H9 (cell line): Measurements from ENCODE around the gene FHOD3. TPM values are rescaled to one million over a fixed set of nuclear protein-coding genes. Genes with fewer than 3 reads are reported as not detected.
A peak's percentile ranks its signal among the peaks of the same experiment; 100 is the strongest.

ENCODE experiments used
- DNase-seq: peaks from one replicate; pipeline ENCODE4 v3.0.0-alpha.2; 2017
- H2AFZ ChIP-seq: one replicate; pipeline ENCODE4 v1.6.1; 2013; ENCODE audit warnings: mild to moderate bottlenecking, low read length, control low read depth, moderate library complexity
- H2AK5ac ChIP-seq: 2 replicates; pipeline ENCODE4 v1.6.1; 2013; ENCODE audit warnings: low read length, control low read depth, mixed read lengths; ENCODE audit not compliant: insufficient read length
- H2BK120ac ChIP-seq: one replicate; pipeline ENCODE4 v1.6.1; 2013; ENCODE audit warnings: low read depth, mild to moderate bottlenecking, low read length, control low read depth, inconsistent platforms; ENCODE audit not compliant: poor library complexity, severe bottlenecking
- H2BK12ac ChIP-seq: 2 replicates; pipeline ENCODE4 v1.6.1; 2013; ENCODE audit warnings: low read length, control low read depth, mixed read lengths, low read depth; ENCODE audit not compliant: insufficient read length
- H2BK15ac ChIP-seq: 2 replicates; pipeline ENCODE4 v1.6.1; 2013; ENCODE audit warnings: low read depth, low read length, control low read depth
- H2BK20ac ChIP-seq: one replicate; pipeline ENCODE4 v1.6.1; 2013; ENCODE audit warnings: low read depth, mild to moderate bottlenecking, low read length, control low read depth, inconsistent platforms; ENCODE audit not compliant: poor library complexity, severe bottlenecking
- H2BK5ac ChIP-seq: 2 replicates; pipeline ENCODE4 v1.6.1; 2013; ENCODE audit warnings: low read length, control low read depth, mixed read lengths; ENCODE audit not compliant: insufficient read length
- H3K14ac ChIP-seq: 2 replicates; pipeline ENCODE4 v1.6.1; 2013; ENCODE audit warnings: low read length, control low read depth; ENCODE audit not compliant: insufficient read depth
- H3K18ac ChIP-seq: 2 replicates; pipeline ENCODE4 v1.6.1; 2013; ENCODE audit warnings: low read depth, mild to moderate bottlenecking, mixed read lengths, low read length, control low read depth; ENCODE audit not compliant: insufficient read length
- H3K23ac ChIP-seq: 2 replicates; pipeline ENCODE4 v1.6.1; 2013; ENCODE audit warnings: low read length, control low read depth, mixed read lengths, low read depth; ENCODE audit not compliant: insufficient read length
- H3K23me2 ChIP-seq: 2 replicates; pipeline ENCODE4 v1.6.1; 2013; ENCODE audit warnings: low read depth, mild to moderate bottlenecking, mixed read lengths, low read length, control low read depth; ENCODE audit not compliant: insufficient read length, poor library complexity, severe bottlenecking
- H3K27ac ChIP-seq: 2 replicates; pipeline ENCODE4 v1.5.1; 2013; ENCODE audit warnings: low read length, control low read depth, mixed read lengths, low read depth; ENCODE audit not compliant: insufficient read length
- H3K27me3 ChIP-seq: 2 replicates; pipeline ENCODE4 v1.6.1; 2013; ENCODE audit warnings: low read length, control low read depth, inconsistent platforms; ENCODE audit not compliant: insufficient read depth
- H3K4ac ChIP-seq: 2 replicates; pipeline ENCODE4 v1.6.1; 2013; ENCODE audit warnings: low read depth, mild to moderate bottlenecking, control low read depth, inconsistent platforms, low read length, moderate library complexity
- H3K4me1 ChIP-seq: 2 replicates; pipeline ENCODE4 v1.6.1; 2013; ENCODE audit warnings: low read length, control low read depth, inconsistent platforms; ENCODE audit not compliant: insufficient read depth
- H3K4me2 ChIP-seq: 2 replicates; pipeline ENCODE4 v1.6.1; 2013; ENCODE audit warnings: low read length, control low read depth, mixed read lengths; ENCODE audit not compliant: insufficient read length, insufficient read depth
- H3K56ac ChIP-seq: 2 replicates; pipeline ENCODE4 v1.6.1; 2013; ENCODE audit warnings: low read depth, mild to moderate bottlenecking, mixed read lengths, low read length, control low read depth; ENCODE audit not compliant: insufficient read length
- H3K79me1 ChIP-seq: 2 replicates; pipeline ENCODE4 v1.6.1; 2013; ENCODE audit warnings: low read depth, mild to moderate bottlenecking, moderate library complexity, low read length, control low read depth, inconsistent platforms; ENCODE audit not compliant: insufficient read depth, poor library complexity, severe bottlenecking
- H3K79me2 ChIP-seq: 2 replicates; pipeline ENCODE4 v1.6.1; 2013; ENCODE audit warnings: low read length, control low read depth, inconsistent platforms; ENCODE audit not compliant: insufficient read depth
- H3K9ac ChIP-seq: 2 replicates; pipeline ENCODE4 v1.6.1; 2013; ENCODE audit warnings: low read length, control low read depth, mixed read lengths; ENCODE audit not compliant: insufficient read length; ENCODE audit errors: extremely low read depth
- H3K9me3 ChIP-seq: one replicate; pipeline ENCODE4 v1.6.1; 2013; ENCODE audit warnings: low read depth, low read length, inconsistent platforms; ENCODE audit not compliant: control insufficient read depth
- H3T11ph ChIP-seq: one replicate; pipeline ENCODE4 v1.6.1; 2013; ENCODE audit warnings: mild to moderate bottlenecking, low read length, control low read depth, inconsistent platforms
- H4K20me1 ChIP-seq: one replicate; pipeline ENCODE4 v1.6.1; 2013; ENCODE audit not compliant: control insufficient read depth, insufficient read length, insufficient read depth
- H4K5ac ChIP-seq: 2 replicates; pipeline ENCODE4 v1.6.1; 2013; ENCODE audit warnings: low read depth, mild to moderate bottlenecking, mixed read lengths, low read length, control low read depth; ENCODE audit not compliant: insufficient read length
- H4K8ac ChIP-seq: replicated peaks from 2 replicates; pipeline ENCODE4 v1.6.1; 2013; ENCODE audit warnings: low read length, control low read depth, mixed read lengths, low read depth; ENCODE audit not compliant: insufficient read length
- H4K91ac ChIP-seq: 2 replicates; pipeline ENCODE4 v1.6.1; 2013; ENCODE audit warnings: low read depth, mild to moderate bottlenecking, moderate library complexity, mixed read lengths, low read length, control low read depth; ENCODE audit not compliant: insufficient read length
- H3K27ac Mint-ChIP-seq, 3 experiments: 2 replicates in 2 of 3; 3 replicates in 1 of 3; pipeline ENCODE4 v1.8.0; 2020 to 2021; ENCODE audit warnings: mixed read lengths in 3 of 3, mild to moderate bottlenecking in 1 of 3, moderate library complexity in 1 of 3
- H3K27me3 Mint-ChIP-seq: 2 replicates; pipeline ENCODE4 v1.8.0; 2021; ENCODE audit warnings: low read depth, mild to moderate bottlenecking, moderate library complexity, mixed read lengths
- H3K36me3 Mint-ChIP-seq, 3 experiments: 2 replicates in 2 of 3; 3 replicates in 1 of 3; pipeline ENCODE4 v1.8.0; 2020 to 2021; ENCODE audit warnings: low read depth in 3 of 3, mixed read lengths in 3 of 3; ENCODE audit not compliant: insufficient read depth in 1 of 3
- H3K4me1 Mint-ChIP-seq, 2 experiments: 2 replicates each; pipeline ENCODE4 v1.8.0; 2020; ENCODE audit warnings: mixed read lengths in 2 of 2
- H3K4me3 Mint-ChIP-seq, 2 experiments: 2 replicates in 1 of 2; 3 replicates in 1 of 2; pipeline ENCODE4 v1.8.0; 2020 to 2021; ENCODE audit warnings: mild to moderate bottlenecking in 2 of 2, mixed read lengths in 2 of 2, moderate library complexity in 1 of 2
- H3K9me3 Mint-ChIP-seq, 2 experiments: 2 replicates in 1 of 2; 3 replicates in 1 of 2; pipeline ENCODE4 v1.8.0; 2020; ENCODE audit warnings: mild to moderate bottlenecking in 2 of 2, mixed read lengths in 2 of 2, moderate library complexity in 1 of 2
- WGBS: extraction: QIAGEN DNeasy Blood & Tissue Kit; methylation state at CpG from one replicate; pipeline ENCODE4 v1.1.7; 2013; ENCODE audit warnings: missing lambda C conversion rate, low lambda C conversion rate, mixed read lengths; ENCODE audit not compliant: insufficient read length; ENCODE audit errors: extremely low coverage; 5-methylcytosine and 5-hydroxymethylcytosine counted together
- total RNA-seq: library from RNA; stranded (reverse); gene quantifications from 2 replicates; pipeline ENCODE4 v1.2.1, GENCODE V29; 2021
- TF ChIP-seq, protein P1 (sequence below): fragments of 200-600 bp; sonication (generic); conservative IDR thresholded peaks from 3 replicates; pipeline ENCODE4 v1.8.0; 2021; ENCODE audit warnings: antibody characterized with exemption, mild to moderate bottlenecking

The FHOD3 gene
- total RNA-seq, 1 experiment from 2014 or later: 8.0 TPM

DNA sequence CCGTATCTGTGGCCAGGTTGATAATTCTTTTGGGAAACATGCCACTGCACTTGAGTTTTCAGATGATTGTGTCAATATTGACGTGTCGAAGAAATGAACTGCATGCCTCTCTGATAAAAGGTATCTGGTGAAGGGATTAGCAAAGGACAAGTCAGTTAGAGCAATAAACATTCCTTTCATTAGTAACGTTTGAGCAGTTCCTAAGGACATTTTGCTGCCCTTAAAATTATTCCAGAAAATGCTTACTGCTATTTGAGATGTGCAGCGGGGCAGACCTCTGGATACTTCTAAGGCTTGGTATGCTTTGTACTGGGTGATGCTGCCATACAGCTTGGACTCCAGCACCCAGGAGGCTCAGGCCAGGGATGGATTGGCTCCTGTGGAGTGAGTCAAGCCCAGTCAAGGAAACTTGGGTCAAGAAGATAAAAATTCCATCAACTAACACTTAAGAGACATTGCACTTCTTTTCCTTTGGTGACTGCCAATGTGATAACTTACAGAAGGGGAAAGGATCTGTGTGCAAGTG lies 166.7 kb downstream of the FHOD3 start:
- Mint-ChIP-seq H3K27me3 (no peaks in the 10 kb centered on the region; the same call in 1 of the 2 replicates), H3K36me3 (no peaks in the 10 kb centered on the region), H3K4me1 (peaks cover 66 to 76% of the 10 kb centered on the region in 2 experiments), H3K9me3 (no peaks in the 10 kb centered on the region), H3K4me3 (no peak overlapping the region), H3K27ac (peak overlapping the region in 2 of 3 experiments; percentile 7 to 36; a peak in 2 of 7 replicates)
- Histone ChIP-seq H2AK5ac (no peak overlapping the region), H3K4ac (no peak overlapping the region), H2BK20ac (no peak overlapping the region), H3K23me2 (no peaks in the 10 kb centered on the region), H3K9ac (no peak overlapping the region), H2AFZ (no peak overlapping the region), H4K5ac (no peak overlapping the region), H3K56ac (no peak overlapping the region), H3K18ac (no peak overlapping the region), H3T11ph (no peak overlapping the region), H3K9me3 (no peaks in the 10 kb centered on the region), H3K23ac (no peak overlapping the region), H3K4me1 (peaks cover 16% of the 10 kb centered on the region), H3K4me2 (no peak overlapping the region), H3K14ac (no peak overlapping the region), H4K20me1 (no peaks in the 10 kb centered on the region), H3K79me2 (no peaks in the 10 kb centered on the region), H3K27ac (no peak overlapping the region), H3K27me3 (no peaks in the 10 kb centered on the region), H4K91ac (no peak overlapping the region), H2BK12ac (no peak overlapping the region), H2BK15ac (no peak overlapping the region), H2BK120ac (no peak overlapping the region), H2BK5ac (no peak overlapping the region), H3K79me1 (no peaks in the 10 kb centered on the region), H4K8ac (no peak overlapping the region)
- DNase-seq: no peak
- TF ChIP-seq, protein P1, sequence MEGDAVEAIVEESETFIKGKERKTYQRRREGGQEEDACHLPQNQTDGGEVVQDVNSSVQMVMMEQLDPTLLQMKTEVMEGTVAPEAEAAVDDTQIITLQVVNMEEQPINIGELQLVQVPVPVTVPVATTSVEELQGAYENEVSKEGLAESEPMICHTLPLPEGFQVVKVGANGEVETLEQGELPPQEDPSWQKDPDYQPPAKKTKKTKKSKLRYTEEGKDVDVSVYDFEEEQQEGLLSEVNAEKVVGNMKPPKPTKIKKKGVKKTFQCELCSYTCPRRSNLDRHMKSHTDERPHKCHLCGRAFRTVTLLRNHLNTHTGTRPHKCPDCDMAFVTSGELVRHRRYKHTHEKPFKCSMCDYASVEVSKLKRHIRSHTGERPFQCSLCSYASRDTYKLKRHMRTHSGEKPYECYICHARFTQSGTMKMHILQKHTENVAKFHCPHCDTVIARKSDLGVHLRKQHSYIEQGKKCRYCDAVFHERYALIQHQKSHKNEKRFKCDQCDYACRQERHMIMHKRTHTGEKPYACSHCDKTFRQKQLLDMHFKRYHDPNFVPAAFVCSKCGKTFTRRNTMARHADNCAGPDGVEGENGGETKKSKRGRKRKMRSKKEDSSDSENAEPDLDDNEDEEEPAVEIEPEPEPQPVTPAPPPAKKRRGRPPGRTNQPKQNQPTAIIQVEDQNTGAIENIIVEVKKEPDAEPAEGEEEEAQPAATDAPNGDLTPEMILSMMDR: no peak
- WGBS: no CpG with 5 or more reads among the region's 5 CpGs
